BE2C (cell line): ENCODE results near the gene POLH.
"Not testable (repeated sequence)": the region's sequence is repeated elsewhere in the genome, so short reads cannot be mapped to it uniquely, and the experiment has no call there.

Experiments
- DNase-seq: peaks from one replicate; pipeline ENCODE4 v3.0.0-alpha.2; 2020
- H3K27me3 ChIP-seq: fragments of 250-450 bp; sonication (Bioruptor Pico); 2 replicates; pipeline ENCODE4 v1.5.1; 2020; ENCODE audit warnings: mild to moderate bottlenecking
- H3K36me3 ChIP-seq: fragments of 250-450 bp; sonication (Bioruptor Pico); 2 replicates; pipeline ENCODE4 v1.5.1; 2020; ENCODE audit warnings: mild to moderate bottlenecking
- H3K4me1 ChIP-seq: fragments of 250-450 bp; sonication (Bioruptor Pico); 2 replicates; pipeline ENCODE4 v1.5.1; 2020
- H3K4me3 ChIP-seq: 2 replicates; pipeline ENCODE4 v1.5.1; 2011; ENCODE audit warnings: low read depth, low read length
- H3K9me3 ChIP-seq: fragments of 250-450 bp; sonication (Bioruptor Pico); 2 replicates; pipeline ENCODE4 v1.5.1; 2020
- TF ChIP-seq, protein P1 (sequence below): IDR thresholded peaks from 2 replicates; pipeline ENCODE4 v1.5.1; 2012; ENCODE audit warnings: mild to moderate bottlenecking, low read depth, low read length

POLH gene

DNA sequence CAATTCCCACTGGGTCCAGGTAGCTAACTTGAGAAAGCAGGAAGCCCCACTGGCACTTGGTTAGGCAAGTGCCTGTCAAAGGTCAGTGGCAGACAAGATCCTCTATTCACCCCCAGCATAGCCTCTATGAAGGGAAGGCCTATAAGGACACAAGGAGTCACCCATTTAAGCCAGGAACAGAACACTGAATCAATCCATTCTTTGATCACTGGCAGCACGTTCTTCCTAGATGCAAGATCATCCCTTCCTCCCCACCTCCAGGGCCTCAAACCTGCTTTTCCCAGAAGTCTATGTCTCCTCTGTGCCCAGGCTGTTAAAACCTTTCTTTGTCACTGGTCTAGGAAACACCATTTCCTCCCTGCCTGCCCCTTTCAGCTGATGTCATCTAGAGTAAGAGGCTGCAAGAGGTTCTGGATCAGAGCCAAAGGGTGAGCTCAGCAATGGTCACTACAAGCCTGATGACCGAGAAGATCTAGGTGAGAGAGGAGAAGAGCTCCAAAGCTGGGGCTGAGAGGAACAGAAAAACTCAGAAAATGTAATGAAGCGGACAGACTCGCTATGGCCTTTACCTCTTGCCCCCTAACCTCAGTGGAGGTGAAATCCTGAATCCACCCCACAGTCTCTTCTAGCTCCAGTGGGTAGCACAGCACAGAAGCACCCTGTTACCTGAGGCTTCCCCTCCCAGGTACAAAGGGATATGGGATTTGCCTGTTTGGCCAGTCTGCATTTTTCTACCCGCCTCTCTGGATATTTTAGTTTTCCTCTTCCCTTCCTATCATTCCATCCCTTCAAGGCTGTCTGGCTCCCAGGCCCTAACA is 51.2 kb downstream of the POLH start:
- peak; percentile 72 for DNase-seq
- H3K4me3 ChIP-seq = peak overlapping the region; percentile 32
- peaks cover 11% of the 10 kb centered on the region; the same call in 1 of the 2 replicates for H3K4me1 ChIP-seq
- no peaks in the 10 kb centered on the region for H3K9me3 ChIP-seq
- H3K36me3 ChIP-seq = peaks cover 36% of the 10 kb centered on the region
- H3K27me3 ChIP-seq = no peaks in the 10 kb centered on the region
- TF ChIP-seq, protein P1, sequence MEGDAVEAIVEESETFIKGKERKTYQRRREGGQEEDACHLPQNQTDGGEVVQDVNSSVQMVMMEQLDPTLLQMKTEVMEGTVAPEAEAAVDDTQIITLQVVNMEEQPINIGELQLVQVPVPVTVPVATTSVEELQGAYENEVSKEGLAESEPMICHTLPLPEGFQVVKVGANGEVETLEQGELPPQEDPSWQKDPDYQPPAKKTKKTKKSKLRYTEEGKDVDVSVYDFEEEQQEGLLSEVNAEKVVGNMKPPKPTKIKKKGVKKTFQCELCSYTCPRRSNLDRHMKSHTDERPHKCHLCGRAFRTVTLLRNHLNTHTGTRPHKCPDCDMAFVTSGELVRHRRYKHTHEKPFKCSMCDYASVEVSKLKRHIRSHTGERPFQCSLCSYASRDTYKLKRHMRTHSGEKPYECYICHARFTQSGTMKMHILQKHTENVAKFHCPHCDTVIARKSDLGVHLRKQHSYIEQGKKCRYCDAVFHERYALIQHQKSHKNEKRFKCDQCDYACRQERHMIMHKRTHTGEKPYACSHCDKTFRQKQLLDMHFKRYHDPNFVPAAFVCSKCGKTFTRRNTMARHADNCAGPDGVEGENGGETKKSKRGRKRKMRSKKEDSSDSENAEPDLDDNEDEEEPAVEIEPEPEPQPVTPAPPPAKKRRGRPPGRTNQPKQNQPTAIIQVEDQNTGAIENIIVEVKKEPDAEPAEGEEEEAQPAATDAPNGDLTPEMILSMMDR = no peak

DNA sequence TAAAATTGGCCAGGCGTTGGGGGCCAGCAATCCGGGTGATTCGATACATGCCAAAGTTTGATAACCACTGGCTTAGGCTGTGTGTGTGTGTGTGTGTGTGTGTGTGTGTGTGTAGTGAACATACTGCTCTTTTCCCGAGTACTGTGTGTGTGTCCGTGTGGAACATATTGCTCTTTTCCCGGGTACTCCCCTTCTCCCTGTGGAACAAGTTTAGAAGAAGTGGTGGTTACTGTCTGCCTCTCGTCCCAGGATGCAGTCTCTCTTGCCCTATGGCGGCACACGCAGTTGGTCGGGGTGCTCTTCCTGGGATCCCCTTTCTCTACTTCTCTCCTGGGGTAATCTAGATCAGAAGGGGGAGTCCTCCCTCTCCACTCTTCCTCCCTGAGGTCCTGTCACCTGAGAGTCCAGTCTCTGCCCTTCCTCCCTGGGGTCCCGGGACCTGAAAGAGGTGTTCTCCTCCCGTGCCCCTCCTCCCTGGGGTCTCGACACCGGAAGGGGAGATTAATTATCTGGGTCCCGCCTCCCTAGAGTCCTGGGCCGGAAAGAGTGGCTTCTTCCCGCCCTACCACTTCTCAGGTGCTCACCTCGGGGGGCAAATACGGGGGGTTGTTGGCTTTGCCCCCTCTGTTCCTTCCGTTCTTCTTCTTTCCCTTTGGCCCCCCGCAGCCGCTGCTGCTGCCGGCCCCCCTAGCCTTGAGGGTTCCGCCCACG is 52.6 kb downstream of the POLH start:
- TF ChIP-seq, protein P1 = no peak
- Histone ChIP-seq H3K36me3 (peaks cover 27% of the 10 kb centered on the region), H3K4me1 (peaks cover 11% of the 10 kb centered on the region; the same call in 1 of the 2 replicates), H3K9me3 (no peaks in the 10 kb centered on the region), H3K4me3 (peak overlapping the region; percentile 96), H3K27me3 (no peaks in the 10 kb centered on the region)
- peak; percentile 54 for DNase-seq

DNA sequence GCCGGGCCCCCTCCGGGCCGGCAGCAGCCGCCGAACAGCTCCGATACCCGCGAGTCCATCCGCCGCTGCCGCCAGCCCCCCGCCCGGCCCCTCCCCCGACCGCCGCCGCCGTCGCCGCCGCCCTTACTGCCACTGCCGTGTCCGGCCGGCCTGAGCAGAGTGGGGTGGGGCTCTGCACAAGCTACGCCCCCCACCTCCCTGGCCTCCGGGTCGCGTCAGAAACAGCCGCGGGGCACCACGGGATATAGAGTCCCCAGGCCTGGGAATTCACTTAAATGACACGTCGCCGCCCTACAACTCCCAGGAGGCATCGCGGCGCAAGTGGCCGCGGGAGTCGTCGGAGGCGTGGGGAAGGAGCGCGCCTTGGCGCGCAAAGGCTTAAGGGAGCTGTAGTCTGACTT is 53.1 kb downstream of the POLH start, which contains the start of gene GTPBP2:
TSS of gene GTPBP2 (minus strand) at position 161 of the 401 bp plus-strand sequence. CDS start at position 59, 102 bp downstream.
- Histone ChIP-seq H3K4me1 (peaks cover 11% of the 10 kb centered on the region; the same call in 1 of the 2 replicates), H3K4me3 (peak within 1 kb of the TSS; percentile 96), H3K27me3 (no peaks in the 10 kb centered on the region), H3K36me3 (peaks cover 21% of the 10 kb centered on the region), H3K9me3 (no peaks in the 10 kb centered on the region)
- TF ChIP-seq, protein P1 = no peak
- peak; percentile 99 for DNase-seq

DNA sequence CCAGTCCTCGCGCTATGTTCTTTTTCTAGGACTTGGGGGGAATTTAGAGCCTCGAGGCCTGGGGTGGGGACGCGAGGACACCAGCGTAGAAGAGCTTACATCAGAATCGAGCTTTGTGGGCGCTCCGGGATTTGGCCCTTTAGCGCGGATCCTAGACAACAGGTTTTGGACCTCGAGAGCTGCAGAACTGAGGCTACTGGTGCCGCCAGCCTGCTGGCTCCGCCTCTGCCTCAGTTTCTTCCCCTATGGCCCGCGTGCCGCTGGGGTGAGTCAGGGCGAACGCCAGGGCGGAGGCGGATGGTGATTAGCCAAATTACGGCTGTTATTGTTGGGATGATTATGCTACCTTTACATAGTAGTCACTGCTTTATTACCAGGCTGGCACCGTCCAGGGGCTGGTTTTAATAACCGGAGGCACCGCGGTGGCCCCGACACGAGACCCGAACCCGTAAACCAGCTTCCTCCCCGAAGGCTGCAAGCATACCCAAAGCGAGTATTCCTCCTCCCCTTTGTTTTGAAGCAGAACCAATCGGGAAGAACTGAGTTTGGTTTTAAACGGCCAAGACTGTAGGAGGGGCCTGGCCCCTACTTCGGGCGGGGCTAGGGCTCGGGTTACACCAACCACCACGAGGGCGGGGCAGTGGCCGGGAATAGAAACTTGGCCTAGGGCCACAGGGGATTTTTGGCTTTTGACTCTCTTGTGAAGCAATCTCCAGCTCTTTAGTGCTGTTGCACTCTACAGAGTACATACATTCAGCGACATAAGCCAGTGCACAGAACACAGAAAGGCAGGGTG is 53.7 kb downstream of the POLH start:
- peaks cover 16% of the 10 kb centered on the region for H3K36me3 ChIP-seq
- no peaks in the 10 kb centered on the region for H3K9me3 ChIP-seq
- peak; percentile 95 for DNase-seq
- no peaks in the 10 kb centered on the region for H3K27me3 ChIP-seq
- peak overlapping the region; percentile 86 for H3K4me3 ChIP-seq
- TF ChIP-seq, protein P1 = no peak
- peaks cover 11% of the 10 kb centered on the region; the same call in 1 of the 2 replicates for H3K4me1 ChIP-seq

DNA sequence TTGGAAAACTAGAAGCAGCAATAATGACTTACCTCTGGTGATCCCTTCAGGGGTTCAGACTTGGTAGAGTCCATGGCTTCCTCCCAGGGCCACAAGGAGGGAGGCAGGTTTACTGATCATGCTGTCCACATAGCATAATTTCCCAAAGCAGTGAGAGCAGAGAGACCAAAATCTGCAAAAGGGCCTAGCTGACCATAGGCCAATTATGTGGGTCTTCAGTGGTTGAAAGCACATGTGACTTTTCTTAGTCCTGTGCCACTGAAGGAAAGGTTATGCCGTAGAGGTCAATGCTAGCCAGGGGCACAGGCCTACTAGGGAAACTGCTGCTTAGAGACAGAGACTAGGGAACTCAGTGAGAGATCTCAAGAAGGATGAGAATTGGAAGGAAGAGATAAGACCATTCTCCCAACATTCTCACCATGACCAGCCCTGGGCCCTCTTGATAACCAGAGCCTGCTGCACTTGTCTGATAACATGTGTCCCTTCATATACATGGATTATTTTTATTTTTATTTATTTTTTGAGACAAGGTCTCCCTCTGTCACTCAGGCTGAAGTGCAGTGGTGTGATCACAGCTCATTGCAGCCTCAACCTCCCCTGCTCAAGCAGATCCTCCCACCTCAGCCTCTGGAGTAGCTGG is 55.1 kb downstream of the POLH start:
- peaks cover 19% of the 10 kb centered on the region for H3K4me1 ChIP-seq
- H3K27me3 ChIP-seq = no peaks in the 10 kb centered on the region
- H3K36me3 ChIP-seq = peaks cover 3% of the 10 kb centered on the region
- no peaks in the 10 kb centered on the region for H3K9me3 ChIP-seq
- no peak overlapping the region for H3K4me3 ChIP-seq
- TF ChIP-seq, protein P1 = no peak
- DNase-seq = no peak

DNA sequence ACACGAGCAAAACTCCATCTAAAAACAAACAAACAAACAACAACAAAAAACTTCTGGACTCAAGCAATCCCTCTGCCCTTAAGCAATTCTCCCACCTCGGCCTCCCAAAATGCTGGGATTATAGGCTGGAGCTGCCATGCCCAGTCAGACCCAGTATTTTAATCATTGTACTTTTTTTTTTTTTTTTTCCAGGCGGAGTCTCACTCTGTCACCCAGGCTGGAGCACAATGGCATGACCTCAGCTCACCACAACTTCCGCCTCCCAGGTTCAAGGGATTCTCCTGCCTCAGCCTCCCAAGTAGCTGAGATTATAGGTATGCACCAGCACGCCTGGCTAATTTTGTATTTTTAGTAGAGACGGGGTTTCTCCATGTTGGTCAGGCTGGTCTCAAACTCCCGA is 57.0 kb downstream of the POLH start:
- not testable (repeated sequence) for H3K9me3 ChIP-seq, DNase-seq, H3K27me3 ChIP-seq, H3K4me1 ChIP-seq, H3K4me3 ChIP-seq
- H3K36me3 ChIP-seq = peaks cover 16% of the 10 kb centered on the region
